Stimulated activated CD8-positive, alpha-beta memory T cell treated with anti-CD3 and anti-CD28 coated beads, Interleukin-15, amount 100 ng/mL, for 1 hour (primary cell): Measurements from ENCODE around the gene ENTREP1.
"Not testable (repeated sequence)": the region's sequence is repeated elsewhere in the genome, so short reads cannot be mapped to it uniquely, and the experiment has no call there.

ENCODE experiments used
- DNase-seq: peaks from one replicate; pipeline ENCODE4 v3.0.0-alpha.2; 2020; ENCODE audit warnings: low read depth

The ENTREP1 gene

DNA sequence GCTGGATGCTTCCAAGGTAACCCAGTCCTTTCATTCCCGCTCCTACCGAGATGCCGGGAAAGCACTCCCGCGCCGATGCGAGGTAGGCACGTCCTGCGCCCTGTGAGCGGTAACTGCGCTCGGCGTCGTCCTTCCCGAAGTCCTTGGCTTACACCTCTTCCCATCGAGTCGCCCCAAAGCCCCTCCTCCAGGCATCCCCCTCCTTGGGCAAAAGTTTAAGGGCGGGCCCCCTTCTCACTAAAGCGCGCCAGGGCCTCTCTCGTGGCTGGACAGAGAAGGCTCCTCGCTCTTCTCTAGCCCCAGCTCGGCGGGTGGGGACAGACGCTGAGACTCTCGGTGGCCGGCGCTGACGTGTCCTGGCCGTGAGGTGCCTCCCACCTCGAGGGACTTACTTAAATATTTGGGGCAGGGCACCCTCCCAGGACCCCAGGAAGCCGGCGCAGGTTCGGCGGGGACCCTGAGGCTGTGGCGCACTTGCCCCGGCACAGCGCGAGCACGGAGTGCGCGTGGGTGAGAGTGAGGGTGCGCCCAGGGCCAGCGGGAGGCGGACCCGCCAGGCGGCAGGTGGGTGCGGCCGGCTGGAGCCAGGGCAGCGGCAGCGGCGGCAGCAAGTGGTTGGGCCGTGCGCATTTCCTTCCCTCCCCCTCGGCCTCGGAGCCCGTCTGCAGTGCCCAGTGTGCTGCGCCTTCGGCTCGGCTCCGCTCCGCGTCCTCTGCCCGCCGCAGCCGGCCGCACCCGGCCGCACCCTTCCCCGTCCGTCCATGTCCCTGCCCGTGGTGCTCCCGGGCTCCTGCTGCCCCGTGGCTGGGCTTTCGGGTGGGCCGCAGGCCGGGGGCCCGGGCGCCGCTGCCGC is at the start of gene ENTREP1:
TSS of gene ENTREP1 (plus strand) at position 667 of the 853 bp plus-strand sequence. CDS start at position 762, 95 bp downstream.
- DNase-seq, result no peak

DNA sequence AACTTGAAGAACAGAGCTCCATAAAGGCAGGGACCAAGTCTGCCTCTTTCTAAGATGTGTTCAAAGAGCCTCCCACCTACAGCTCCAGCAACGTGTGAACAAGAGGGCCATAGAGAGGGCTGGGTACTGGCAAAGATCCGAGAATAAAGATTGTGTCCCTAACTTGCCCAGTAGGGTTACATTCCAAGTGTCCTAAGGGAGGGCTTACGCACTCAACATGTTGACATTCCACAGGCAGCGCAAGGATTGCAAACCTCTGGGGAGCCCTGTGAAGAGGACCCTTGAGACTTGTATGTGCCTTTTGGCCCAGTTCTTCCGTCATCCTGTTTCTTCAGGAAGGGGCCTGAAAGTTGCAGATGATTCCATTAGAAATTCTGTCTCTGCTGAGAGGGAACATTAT is 48.2 kb upstream of the ENTREP1 start:
- no peak for DNase-seq

GRCh38 chr9:69279084-69279731 is 45.8 kb upstream of the ENTREP1 start:
- DNase-seq, result no peak

- no peak for DNase-seq
These were observed 45.3 kb upstream of the ENTREP1 start for GRCh38 chr9:69279733-69280132.

GRCh38 chr9:69283003-69283402 is 42.0 kb upstream of the ENTREP1 start:
- DNase-seq, result no peak

GRCh38 chr9:69292078-69292477 is 32.9 kb upstream of the ENTREP1 start:
- no peak for DNase-seq

GRCh38 chr9:69293156-69293555 is 31.9 kb upstream of the ENTREP1 start:
- DNase-seq, result no peak

DNA sequence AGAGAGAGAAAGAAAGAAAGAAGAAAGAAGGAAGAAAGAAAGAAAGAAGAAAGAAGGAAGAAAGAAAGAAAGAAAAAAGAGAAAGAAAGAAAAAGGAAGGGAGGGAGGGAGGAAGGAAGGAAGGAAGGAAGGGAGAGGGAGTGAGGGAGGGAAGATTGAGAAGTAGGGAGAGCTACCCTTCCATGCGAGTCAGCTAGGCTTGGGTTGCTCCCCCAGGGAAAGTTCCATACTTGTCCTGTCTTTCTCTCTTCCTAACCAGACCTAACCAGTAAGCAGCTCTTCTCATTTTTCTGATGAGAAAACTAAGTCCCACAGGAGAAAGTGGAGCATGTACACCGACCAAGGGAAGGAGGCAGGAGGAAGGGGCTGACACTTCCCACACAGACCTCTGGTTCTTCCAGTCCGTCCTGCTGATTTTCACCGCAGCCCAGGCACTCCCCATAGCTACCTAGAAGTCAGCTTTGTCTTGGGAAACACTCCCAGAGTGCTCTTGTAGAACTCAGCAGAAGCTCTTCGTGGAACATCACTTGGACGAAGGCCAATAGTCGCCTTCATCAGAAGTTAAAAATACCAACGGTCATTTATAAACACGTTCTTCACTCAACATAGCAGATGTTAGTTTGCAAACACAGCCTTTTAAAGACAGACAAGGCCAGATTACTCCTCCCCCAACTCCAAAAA is 29.0 kb upstream of the ENTREP1 start:
- no peak for DNase-seq

DNA sequence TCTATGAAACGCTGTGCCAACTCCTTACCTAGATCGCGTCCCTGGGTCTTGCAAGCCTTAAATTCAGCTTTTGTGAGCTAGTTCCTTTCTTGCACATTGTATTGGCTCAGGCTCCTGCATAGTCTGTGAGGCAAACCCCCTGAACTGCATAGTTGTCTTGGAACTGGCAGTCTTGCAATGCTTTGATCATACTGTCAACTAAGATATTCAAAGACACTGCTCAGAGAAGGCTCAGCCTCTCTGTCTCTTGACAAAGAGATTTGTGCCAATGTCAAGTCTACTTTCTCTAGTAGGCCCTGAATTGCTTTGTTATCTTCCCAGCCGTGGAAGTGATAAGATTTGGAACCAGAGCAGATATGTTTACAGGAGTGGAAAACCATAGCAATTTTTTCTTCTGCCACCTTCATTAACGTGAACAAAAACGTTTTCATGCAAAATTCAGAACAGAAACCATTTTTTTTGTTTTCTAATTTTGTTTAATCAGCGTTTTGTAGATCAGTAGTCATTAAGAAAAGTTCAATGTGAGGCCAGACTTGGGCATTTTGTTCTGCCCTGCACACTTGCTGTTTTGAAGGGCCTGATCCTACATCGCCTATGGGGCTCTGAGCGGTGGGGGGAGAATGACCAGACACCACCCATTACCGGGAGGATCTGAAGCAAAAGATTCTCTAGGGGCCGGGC is 27.6 kb upstream of the ENTREP1 start:
- no peak for DNase-seq

DNA sequence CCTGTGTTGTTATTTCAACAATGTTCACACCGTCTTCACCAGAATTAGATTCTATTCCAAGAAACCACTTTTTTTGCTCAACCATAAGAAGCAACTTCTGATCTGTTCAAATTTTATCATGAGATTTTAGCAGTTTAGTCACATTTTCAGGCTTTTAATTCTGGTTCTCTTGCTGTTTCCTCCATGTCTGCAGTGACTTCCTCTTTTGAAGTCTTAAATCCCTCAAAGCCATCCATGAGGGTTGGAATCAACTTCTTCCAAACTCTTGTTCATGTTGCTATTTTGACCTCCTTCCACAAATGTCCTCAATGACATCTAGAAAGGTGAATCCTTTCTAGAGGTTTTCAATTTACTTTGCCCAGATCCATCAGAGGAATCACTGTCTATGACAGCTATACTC is 25.7 kb upstream of the ENTREP1 start:
- no peak for DNase-seq

DNA sequence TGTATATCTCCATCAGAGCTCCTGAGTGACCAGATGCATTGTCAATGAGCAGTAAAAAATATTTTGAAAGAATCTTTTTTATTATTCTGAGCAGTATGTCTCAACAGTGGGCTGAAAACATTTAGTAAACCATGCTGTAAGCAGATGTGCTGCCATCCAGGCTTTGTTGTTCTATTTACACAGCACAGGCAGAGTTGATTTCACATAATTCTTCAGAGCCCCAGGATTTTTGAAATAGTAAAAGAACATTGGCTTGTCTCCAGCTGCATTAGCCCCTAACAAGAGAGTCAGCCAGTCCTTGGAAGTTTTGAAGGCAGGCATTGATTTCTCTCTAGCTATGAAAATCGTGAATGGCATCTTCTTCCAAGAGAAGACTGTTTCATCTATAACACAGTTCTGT is 25.2 kb upstream of the ENTREP1 start:
- no peak for DNase-seq

- no peak for DNase-seq
These were observed 21.7 kb upstream of the ENTREP1 start for GRCh38 chr9:69303331-69303730.

DNA sequence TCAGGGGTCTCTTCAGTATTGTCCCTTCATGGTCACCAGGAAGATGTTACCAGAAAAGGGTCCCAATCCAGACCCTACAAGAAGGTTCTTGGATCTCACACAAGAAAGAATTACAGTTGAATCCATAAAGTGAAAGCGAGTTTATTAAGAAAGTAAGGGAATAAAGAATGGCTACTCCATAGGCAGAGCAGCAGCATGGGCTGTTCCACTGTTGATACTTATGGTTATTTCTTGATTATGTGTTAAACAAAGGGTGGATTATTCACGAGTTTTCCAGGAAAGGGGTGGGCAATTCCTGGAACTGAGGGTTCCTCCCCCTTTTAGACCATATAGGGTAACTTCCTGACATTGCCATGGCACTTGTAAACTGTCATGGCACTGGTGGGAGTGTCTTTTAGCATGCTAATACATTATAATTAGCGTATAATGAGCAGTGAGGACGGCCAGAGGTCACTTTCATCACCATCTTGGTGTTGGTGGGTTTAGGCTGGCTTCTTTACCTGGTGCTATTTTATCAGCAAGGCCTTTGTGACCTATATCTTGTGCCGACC is 18.0 kb upstream of the ENTREP1 start:
- DNase-seq, result not testable (repeated sequence)

DNA sequence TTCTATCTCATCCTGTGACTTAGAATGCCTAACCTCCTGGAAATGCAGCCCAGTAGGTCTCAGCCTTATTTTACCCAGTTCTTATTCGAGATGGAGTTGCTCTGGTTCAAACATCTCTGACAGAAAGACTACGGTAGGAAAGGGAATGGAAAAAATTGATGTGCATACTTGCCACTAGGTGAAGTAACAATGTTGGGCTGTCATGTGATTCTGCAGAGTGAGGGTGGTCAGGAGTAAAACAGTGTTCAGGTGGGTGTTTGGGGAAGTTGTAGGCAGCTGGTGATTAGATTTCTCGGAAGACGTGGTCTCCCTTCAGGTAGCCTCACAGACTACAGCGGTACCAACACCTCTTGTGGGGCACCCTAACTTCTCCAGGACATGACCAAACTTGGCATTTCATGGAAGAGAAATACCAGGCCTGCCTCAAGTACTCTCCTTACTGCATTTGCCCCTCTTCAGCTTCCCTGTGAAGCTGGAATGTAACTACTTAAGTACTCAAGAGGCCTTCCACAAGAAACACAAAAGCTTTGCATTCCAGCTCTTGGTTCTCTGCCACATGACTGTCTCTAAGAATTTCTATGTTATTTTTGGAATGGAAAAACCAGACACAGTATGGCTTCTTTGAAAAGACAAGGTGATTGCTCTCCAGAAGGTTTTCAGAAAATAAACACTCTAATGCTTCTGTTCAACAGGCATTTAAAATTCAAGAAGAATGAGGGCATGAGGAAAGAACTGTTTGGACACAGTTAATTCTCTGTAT is 17.4 kb upstream of the ENTREP1 start:
- DNase-seq, result no peak

DNA sequence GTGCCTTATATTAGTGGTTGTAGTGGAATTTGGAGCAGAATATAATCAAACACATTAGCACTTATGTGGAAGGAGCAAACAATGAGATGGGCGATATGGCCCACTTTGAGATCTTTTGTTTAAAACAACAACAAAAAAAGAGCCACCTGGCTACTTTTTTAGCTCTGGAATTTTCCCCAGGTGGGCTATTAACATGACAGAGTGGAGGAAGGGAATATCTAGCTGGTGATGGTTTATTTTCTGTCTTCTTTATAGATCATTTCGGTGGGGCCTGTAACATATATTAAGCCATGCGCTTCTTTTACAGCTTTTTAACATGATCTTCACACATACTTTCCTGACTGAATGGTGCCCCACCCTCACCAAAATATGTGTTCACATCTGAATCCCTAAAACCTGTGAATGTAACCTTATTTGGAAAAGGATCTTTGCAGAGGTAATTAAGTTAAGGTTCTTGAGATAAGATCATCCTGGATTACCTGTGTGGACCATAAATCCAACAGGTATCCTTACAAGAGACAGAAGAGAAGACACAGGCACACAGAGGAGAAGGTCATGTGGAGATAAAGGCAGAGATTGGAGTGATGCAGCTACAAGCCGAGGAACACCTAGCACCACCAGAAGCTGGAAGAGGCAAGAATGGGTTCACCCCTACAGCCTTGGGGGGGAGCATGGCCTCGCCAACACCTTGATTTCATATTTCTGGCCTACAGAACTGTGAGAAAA is 16.6 kb upstream of the ENTREP1 start:
- no peak for DNase-seq

- no peak for DNase-seq
These were observed 11.8 kb upstream of the ENTREP1 start for GRCh38 chr9:69313175-69313574.

- DNase-seq, result no peak
These were observed 10.5 kb upstream of the ENTREP1 start for GRCh38 chr9:69314547-69314946.

DNA sequence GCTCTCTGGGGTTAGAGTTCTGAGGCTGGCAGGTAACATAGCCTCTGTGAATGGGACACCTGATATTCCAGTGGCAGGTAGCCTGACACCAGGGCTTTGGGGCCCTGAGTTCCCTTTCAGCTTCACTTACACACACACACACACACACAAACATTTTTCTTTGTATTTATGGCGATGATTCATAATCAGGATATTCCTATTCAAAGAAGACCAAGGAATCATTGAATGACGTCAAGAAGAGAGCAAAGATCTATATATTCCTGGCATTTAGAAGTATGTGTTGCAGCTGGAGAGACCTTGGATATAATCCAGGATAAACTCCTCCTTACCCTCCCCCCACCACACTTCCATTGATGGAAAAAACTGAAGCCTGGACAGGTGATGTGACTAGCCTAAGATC is 7.9 kb upstream of the ENTREP1 start:
- DNase-seq, result no peak

DNA sequence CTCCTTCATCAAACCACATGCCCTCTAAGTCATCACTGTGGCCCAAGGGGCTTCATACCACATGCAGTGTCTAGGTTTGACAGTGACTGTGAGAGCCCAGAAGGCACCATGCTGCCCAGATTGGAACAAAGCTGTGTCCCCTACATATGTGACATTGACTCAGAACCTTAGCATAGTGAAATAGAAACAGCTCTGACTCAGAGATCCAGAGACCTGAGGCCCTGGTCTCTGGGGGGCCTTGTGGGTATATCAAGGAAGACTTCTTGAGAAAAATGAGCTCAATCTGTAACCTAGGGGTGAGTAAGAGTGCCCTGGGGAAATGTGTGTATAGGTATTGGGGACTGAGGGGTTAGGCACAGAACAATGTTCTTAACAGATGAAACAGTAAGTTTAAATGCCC is 7.1 kb upstream of the ENTREP1 start:
- no peak for DNase-seq

DNA sequence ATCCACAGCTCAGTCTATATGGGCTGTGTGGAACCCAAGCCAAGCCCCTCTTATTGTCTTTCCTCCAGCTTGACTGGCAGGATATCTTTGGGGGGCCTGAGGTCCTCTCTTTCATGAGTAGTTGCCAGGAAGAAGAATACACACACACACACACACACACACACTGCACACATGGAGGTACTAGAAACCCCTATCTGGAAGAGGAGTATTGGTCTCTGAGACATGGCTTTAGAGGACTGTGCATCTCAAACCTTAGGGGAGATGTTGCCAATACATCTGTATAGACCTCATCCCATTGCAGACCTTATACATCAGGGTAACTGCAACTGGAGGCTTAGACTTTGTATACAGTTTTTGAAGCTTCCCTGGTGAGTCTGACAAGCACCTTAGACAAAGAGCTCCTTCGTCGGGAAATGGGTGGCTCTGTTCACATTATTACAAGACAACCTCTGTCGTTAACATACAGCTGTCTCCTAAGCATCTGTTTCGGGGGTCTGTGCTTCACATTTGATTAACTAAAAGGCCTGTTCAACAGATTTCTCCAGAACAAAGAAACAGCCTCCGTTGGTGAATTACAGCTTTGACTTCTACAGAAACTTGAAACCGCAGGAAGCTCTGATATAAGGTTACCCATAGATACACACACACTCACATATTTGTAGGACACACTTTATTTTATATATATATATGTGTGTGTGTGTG is 5.5 kb upstream of the ENTREP1 start:
- DNase-seq, result no peak
